Measurements from ENCODE around the gene MOSPD3.

GRCh38 chr7:100565133-100565571, 47.2 kb upstream of the MOSPD3 start:
- TF ChIP-seq CTCF (IDR thresholded peaks at IDR 0.05) (no peak), EZH2 (IDR thresholded peaks at IDR 0.05) (no peak)
